GM20000 (cell line): ENCODE measurements around the gene SFSWAP.

Experiments used
- DNase-seq: peaks from one replicate; pipeline ENCODE4 v3.0.0; 2012; ENCODE audit warnings: low spot score
- CTCF ChIP-seq: IDR thresholded peaks from 2 replicates; pipeline ENCODE4 v1.5.1; 2012; ENCODE audit warnings: mild to moderate bottlenecking, control low read depth; ENCODE audit errors: extremely low read depth, missing control alignments

SFSWAP gene

GRCh38 chr12:131755305-131756113 lies 44.6 kb downstream of the SFSWAP start:
- peak; percentile 14 for TF ChIP-seq CTCF
- DNase-seq, result peak; percentile 55

GRCh38 chr12:131756441-131756840 lies 45.6 kb downstream of the SFSWAP start:
- no peak for DNase-seq
- no peak for TF ChIP-seq CTCF

- no peak for DNase-seq
- TF ChIP-seq CTCF, result no peak
Measured at GRCh38 chr12:131757111-131757510, 46.2 kb downstream of the SFSWAP start.

GRCh38 chr12:131758016-131758739 lies 47.3 kb downstream of the SFSWAP start:
- no peak for DNase-seq
- TF ChIP-seq CTCF, result no peak

- no peak for DNase-seq
- no peak for TF ChIP-seq CTCF
Measured at GRCh38 chr12:131759176-131759575, 48.3 kb downstream of the SFSWAP start.

- no peak for DNase-seq
- no peak for TF ChIP-seq CTCF
Measured at GRCh38 chr12:131761638-131762037, 50.7 kb downstream of the SFSWAP start.

- no peak for DNase-seq
- no peak for TF ChIP-seq CTCF
Measured at GRCh38 chr12:131764738-131765137, 53.8 kb downstream of the SFSWAP start.
